SH-SY5Y (cell line): Measurements from ENCODE around the gene NENF.

Experiments used
- GATA2 ChIP-seq: IDR thresholded peaks from 2 replicates; pipeline ENCODE4 v1.6.1; 2011; ENCODE audit warnings: mild to moderate bottlenecking, low read depth, low read length
- GATA3 ChIP-seq: IDR thresholded peaks from 2 replicates; pipeline ENCODE4 v1.6.1; 2011; ENCODE audit warnings: low read depth, mild to moderate bottlenecking, low read length, moderate library complexity

- TF ChIP-seq GATA3 (no peak), GATA2 (no peak)
Measured at GRCh38 chr1:212488436-212489283, 55.9 kb downstream of the NENF start.
